Measurements from ENCODE around the gene PPFIBP1. TPM values are rescaled to one million over a fixed set of nuclear protein-coding genes. Genes with fewer than 3 reads are reported as not detected.

Gene PPFIBP1
- polyA plus RNA-seq, 1 experiment = 47.5 TPM

DNA sequence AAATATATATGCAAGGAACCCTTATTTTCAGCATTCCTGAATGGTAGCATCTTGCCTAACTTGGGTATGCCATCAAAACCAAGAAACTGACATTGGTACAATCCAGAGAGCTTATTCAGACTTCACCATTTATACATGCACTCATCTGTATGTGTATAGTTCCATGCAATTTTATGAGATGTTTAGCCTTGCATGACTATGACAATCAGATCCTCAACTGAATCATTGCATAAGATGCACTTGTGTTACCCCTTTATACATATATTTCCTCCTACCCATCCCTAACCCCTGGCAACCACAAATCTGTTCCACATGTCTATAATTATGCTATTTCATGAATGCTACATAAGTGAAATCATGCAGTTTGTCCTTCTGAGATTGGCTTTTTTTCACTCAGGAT, 37.0 kb upstream of the PPFIBP1 start:
- POLR2A ChIA-PET = no interaction called here
- CTCF ChIA-PET = no interaction called here
- no peak for DNase-seq (ENCODE audit: low read depth)
- Histone ChIP-seq H3K27me3 (ENCODE audit: control insufficient read depth, insufficient read depth, low read length) (no peaks in the 10 kb centered on the region), H3K36me3 (ENCODE audit: control insufficient read depth, insufficient read depth, low read length) (no peaks in the 10 kb centered on the region), H3K4me3 (ENCODE audit: low read depth, low read length) (no peak overlapping the region)
- TF ChIP-seq, protein P1, sequence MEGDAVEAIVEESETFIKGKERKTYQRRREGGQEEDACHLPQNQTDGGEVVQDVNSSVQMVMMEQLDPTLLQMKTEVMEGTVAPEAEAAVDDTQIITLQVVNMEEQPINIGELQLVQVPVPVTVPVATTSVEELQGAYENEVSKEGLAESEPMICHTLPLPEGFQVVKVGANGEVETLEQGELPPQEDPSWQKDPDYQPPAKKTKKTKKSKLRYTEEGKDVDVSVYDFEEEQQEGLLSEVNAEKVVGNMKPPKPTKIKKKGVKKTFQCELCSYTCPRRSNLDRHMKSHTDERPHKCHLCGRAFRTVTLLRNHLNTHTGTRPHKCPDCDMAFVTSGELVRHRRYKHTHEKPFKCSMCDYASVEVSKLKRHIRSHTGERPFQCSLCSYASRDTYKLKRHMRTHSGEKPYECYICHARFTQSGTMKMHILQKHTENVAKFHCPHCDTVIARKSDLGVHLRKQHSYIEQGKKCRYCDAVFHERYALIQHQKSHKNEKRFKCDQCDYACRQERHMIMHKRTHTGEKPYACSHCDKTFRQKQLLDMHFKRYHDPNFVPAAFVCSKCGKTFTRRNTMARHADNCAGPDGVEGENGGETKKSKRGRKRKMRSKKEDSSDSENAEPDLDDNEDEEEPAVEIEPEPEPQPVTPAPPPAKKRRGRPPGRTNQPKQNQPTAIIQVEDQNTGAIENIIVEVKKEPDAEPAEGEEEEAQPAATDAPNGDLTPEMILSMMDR (IDR thresholded peaks at IDR 0.05; ENCODE audit: insufficient read depth, low read depth, low read length) = no peak

- CTCF ChIA-PET = interaction anchor here (0.7 kb wide), 1 partner anchor 14 kb away, joined by 3 read pairs; no protein-coding TSS in a partner anchor
- no peak for DNase-seq (ENCODE audit: low read depth)
- H3K4me3 ChIP-seq (ENCODE audit: low read depth, low read length) = no peak overlapping the region
- POLR2A ChIA-PET = no interaction called here
- TF ChIP-seq, protein P1 (IDR thresholded peaks at IDR 0.05; ENCODE audit: insufficient read depth, low read depth, low read length) = no peak
- H3K36me3 ChIP-seq (ENCODE audit: control insufficient read depth, insufficient read depth, low read length) = no peaks in the 10 kb centered on the region
- H3K27me3 ChIP-seq (ENCODE audit: control insufficient read depth, insufficient read depth, low read length) = no peaks in the 10 kb centered on the region
Measured at GRCh38 chr12:27488479-27488878, 35.5 kb upstream of the PPFIBP1 start.

GRCh38 chr12:27491226-27491625, 32.8 kb upstream of the PPFIBP1 start:
- TF ChIP-seq, protein P1 (IDR thresholded peaks at IDR 0.05; ENCODE audit: insufficient read depth, low read depth, low read length) = no peak
- no peaks in the 10 kb centered on the region for H3K27me3 ChIP-seq (ENCODE audit: control insufficient read depth, insufficient read depth, low read length)
- H3K4me3 ChIP-seq (ENCODE audit: low read depth, low read length) = no peak overlapping the region
- H3K36me3 ChIP-seq (ENCODE audit: control insufficient read depth, insufficient read depth, low read length) = no peaks in the 10 kb centered on the region
- ChIA-PET POLR2A (no interaction called here), CTCF (interaction anchor here (0.7 to 1.1 kb wide), 2 partner anchors 9 to 14 kb away, joined by 3 read pairs; no protein-coding TSS in a partner anchor)
- DNase-seq (ENCODE audit: low read depth) = no peak

DNA sequence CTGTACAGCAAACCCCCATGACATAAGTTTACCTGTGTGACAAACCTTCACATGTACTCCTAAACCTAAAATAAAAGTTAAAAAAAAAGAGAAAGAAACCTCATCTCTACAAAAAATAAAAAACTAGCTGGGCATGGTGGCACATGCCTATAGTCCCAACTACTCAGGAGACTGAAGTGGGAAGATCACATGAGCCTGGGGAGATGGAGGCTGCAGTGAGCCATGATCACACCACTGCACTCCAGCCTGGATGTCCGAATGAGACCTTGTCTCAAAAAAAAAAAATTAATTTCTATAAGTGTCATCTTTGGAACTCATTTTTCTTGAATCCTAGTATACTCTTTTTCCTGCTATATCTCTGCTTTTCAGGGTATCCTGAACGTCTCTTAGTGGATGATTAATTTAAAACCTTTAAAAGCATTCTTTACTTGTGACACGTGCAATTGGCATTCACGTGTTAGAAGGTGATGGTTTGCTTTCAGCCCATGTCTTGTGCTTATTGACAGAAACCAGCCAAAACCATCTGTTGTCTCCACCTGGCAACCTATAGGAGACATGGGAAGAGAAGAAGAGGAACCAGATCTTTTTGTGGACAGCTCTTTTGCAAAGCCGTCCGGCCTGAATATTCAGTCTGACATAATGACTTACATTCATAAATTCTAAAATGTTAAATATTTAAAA, 30.6 kb upstream of the PPFIBP1 start:
- Histone ChIP-seq H3K4me3 (ENCODE audit: low read depth, low read length) (no peak overlapping the region), H3K36me3 (ENCODE audit: control insufficient read depth, insufficient read depth, low read length) (no peaks in the 10 kb centered on the region), H3K27me3 (ENCODE audit: control insufficient read depth, insufficient read depth, low read length) (no peaks in the 10 kb centered on the region)
- TF ChIP-seq, protein P1 (IDR thresholded peaks at IDR 0.05; ENCODE audit: insufficient read depth, low read depth, low read length) = no peak
- DNase-seq (ENCODE audit: low read depth) = no peak
- ChIA-PET POLR2A (no interaction called here), CTCF (interaction anchor here (1.2 kb wide), 1 partner anchor 25 kb away, joined by 3 read pairs; no protein-coding TSS in a partner anchor)

- H3K36me3 ChIP-seq (ENCODE audit: control insufficient read depth, insufficient read depth, low read length) = no peaks in the 10 kb centered on the region
- ChIA-PET CTCF (no interaction called here), POLR2A (interaction anchor here (0.7 kb wide), 1 partner anchor 158 kb away, joined by 3 read pairs; no protein-coding TSS in a partner anchor)
- no peak for DNase-seq (ENCODE audit: low read depth)
- TF ChIP-seq, protein P1 (IDR thresholded peaks at IDR 0.05; ENCODE audit: insufficient read depth, low read depth, low read length) = no peak
- no peak overlapping the region for H3K4me3 ChIP-seq (ENCODE audit: low read depth, low read length)
- H3K27me3 ChIP-seq (ENCODE audit: control insufficient read depth, insufficient read depth, low read length) = no peaks in the 10 kb centered on the region
Measured at GRCh38 chr12:27497446-27497845, 26.6 kb upstream of the PPFIBP1 start.
